HepG2 (cell line): ENCODE results near the gene TMEM145. TPM values are rescaled to one million over a fixed set of nuclear protein-coding genes. Genes with fewer than 3 reads are reported as not detected.

Source experiments
- ADNP ChIP-seq: sonication (generic); formaldehyde crosslinking; IDR thresholded peaks from 2 replicates; pipeline ENCODE4 v1.4.0; 2020; ENCODE audit warnings: missing genetic modification reagents
- AKAP8 ChIP-seq: sonication (generic); formaldehyde crosslinking; IDR thresholded peaks from 2 replicates; pipeline ENCODE4 v1.5.1; 2020; ENCODE audit warnings: mild to moderate bottlenecking, missing genetic modification reagents
- CC2D1A ChIP-seq: sonication (generic); formaldehyde crosslinking; IDR thresholded peaks from 2 replicates; pipeline ENCODE4 v1.8.1; 2023; ENCODE audit warnings: mild to moderate bottlenecking, missing genetic modification reagents
- HIVEP1 ChIP-seq: sonication (generic); formaldehyde crosslinking; IDR thresholded peaks from 2 replicates; pipeline ENCODE4 v1.4.0; 2020; ENCODE audit warnings: mild to moderate bottlenecking, missing genetic modification reagents
- MYC ChIP-seq: sonication (generic); formaldehyde crosslinking; IDR thresholded peaks from 2 replicates; pipeline ENCODE4 v1.9.0; 2021; ENCODE audit warnings: missing genetic modification reagents, borderline replicate concordance
- ZBTB20 ChIP-seq: sonication (generic); formaldehyde crosslinking; IDR thresholded peaks from 2 replicates; pipeline ENCODE4 v1.8.1; 2023; ENCODE audit warnings: missing genetic modification reagents, low read depth, mild to moderate bottlenecking, borderline replicate concordance
- ZFP36L1 ChIP-seq: sonication (generic); formaldehyde crosslinking; IDR thresholded peaks from 2 replicates; pipeline ENCODE4 v1.8.0; 2022; ENCODE audit warnings: mild to moderate bottlenecking, missing genetic modification reagents, moderate library complexity
- polyA plus RNA-seq, 8 experiments: library from polyadenylated mRNA; depleted of rRNA in 3 of 8; stranded (reverse) in 7 of 8; unstranded in 1 of 8; fragments of >200 nt; fragmentation: Illumina TruSeq in 4 of 8; extraction: Trizol in 4 of 8; gene quantifications; 2 replicates each; pipeline versions ENCODE4 v1.2.1 to v1.2.3, GENCODE V29; 2011 to 2016; ENCODE audit warnings: low read depth in 4 of 8, missing spikeins in 1 of 8, mixed read lengths in 1 of 8; ENCODE audit not compliant: insufficient read depth in 1 of 8
- total RNA-seq, 5 experiments: library from RNA; depleted of rRNA; stranded (reverse); fragments of >200 nt; fragmentation: Illumina TruSeq; extraction: Trizol; gene quantifications; 2 replicates each; pipeline ENCODE4 v1.2.3, GENCODE V29; 2016; ENCODE audit warnings: low read depth in 1 of 5
- TF ChIP-seq, protein P1 (sequence below): sonication (generic); formaldehyde crosslinking; IDR thresholded peaks from 2 replicates; pipeline ENCODE4 v1.9.0; 2022; ENCODE audit warnings: missing genetic modification reagents, mild to moderate bottlenecking, borderline replicate concordance
- TF ChIP-seq, protein P2 (sequence below): IDR thresholded peaks from 2 replicates; pipeline ENCODE4 v1.6.1; 2016; ENCODE audit warnings: low read depth
- TF ChIP-seq, protein P3 (sequence below): sonication (generic); formaldehyde crosslinking; IDR thresholded peaks from 2 replicates; pipeline ENCODE4 v1.5.0; 2020; ENCODE audit warnings: mild to moderate bottlenecking, missing genetic modification reagents, moderate library complexity
- TF ChIP-seq, protein P4 (sequence below): IDR thresholded peaks from 2 replicates; pipeline ENCODE4 v1.6.1; 2016; ENCODE audit warnings: missing biosample characterization, missing genetic modification reagents, low read depth
- TF ChIP-seq, protein P5 (sequence below): sonication (generic); formaldehyde crosslinking; IDR thresholded peaks from 2 replicates; pipeline ENCODE4 v1.4.0; 2020; ENCODE audit warnings: missing genetic modification reagents, mild to moderate bottlenecking, borderline replicate concordance
- TF ChIP-seq, protein P6 (sequence below): sonication (generic); formaldehyde crosslinking; IDR thresholded peaks from 2 replicates; pipeline ENCODE4 v1.8.1; 2022; ENCODE audit warnings: mild to moderate bottlenecking, missing genetic modification reagents
- TF ChIP-seq, protein P7 (sequence below): sonication (generic); formaldehyde crosslinking; IDR thresholded peaks from 2 replicates; pipeline ENCODE4 v1.8.1; 2023; ENCODE audit warnings: mild to moderate bottlenecking, moderate library complexity, missing genetic modification reagents

The TMEM145 gene
- total and polyA plus RNA-seq, 2 of the 13 experiments (the other 11 are each of a cell fraction or from before 2014, with no cell fraction given), result 0.07 to 5.1 TPM

DNA sequence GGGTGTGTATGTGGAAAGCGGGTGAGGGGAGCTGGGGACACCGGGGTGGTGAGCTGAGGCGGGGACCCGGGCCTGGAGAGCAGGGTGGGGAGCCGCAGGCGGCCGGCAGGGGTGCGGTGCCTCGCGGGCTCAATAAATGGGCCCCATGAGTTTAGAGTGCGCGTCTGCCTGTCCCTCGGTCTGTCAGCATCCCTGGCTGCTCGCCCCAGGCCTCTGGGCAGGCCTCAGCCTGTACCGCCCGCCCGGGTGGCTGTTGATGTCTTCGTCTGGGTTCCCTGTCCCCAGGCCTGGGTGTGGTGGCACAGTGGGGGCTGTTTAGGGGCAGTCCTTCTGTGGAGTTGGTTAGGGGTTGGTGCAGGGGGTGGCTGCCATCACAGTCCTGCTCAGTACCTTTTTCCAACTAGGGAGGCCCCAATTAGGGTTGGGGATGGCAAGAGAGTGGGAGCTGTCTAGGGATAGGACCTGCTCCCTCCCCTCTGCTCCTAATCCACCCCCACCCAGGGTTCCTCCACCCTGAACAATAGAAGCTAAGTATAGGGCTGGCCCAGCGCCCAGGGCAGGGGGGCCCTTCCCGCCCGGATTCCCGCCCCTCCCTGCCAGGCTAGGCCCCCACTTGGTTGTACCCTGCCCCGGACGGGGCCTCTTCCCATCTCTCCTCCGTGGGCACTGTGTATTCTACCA, 31.8 kb upstream of the TMEM145 start (continued):
- TF ChIP-seq, protein P1, sequence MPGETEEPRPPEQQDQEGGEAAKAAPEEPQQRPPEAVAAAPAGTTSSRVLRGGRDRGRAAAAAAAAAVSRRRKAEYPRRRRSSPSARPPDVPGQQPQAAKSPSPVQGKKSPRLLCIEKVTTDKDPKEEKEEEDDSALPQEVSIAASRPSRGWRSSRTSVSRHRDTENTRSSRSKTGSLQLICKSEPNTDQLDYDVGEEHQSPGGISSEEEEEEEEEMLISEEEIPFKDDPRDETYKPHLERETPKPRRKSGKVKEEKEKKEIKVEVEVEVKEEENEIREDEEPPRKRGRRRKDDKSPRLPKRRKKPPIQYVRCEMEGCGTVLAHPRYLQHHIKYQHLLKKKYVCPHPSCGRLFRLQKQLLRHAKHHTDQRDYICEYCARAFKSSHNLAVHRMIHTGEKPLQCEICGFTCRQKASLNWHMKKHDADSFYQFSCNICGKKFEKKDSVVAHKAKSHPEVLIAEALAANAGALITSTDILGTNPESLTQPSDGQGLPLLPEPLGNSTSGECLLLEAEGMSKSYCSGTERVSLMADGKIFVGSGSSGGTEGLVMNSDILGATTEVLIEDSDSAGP, result 0 out of 2 replicates have a peak, but pooled peaks have one; percentile 39
- no peak for TF ChIP-seq AKAP8 (CRISPR knock-in tag)
- TF ChIP-seq HIVEP1 (CRISPR knock-in tag), result no peak
- TF ChIP-seq ZFP36L1 (CRISPR knock-in tag), result no peak
- TF ChIP-seq, protein P2, sequence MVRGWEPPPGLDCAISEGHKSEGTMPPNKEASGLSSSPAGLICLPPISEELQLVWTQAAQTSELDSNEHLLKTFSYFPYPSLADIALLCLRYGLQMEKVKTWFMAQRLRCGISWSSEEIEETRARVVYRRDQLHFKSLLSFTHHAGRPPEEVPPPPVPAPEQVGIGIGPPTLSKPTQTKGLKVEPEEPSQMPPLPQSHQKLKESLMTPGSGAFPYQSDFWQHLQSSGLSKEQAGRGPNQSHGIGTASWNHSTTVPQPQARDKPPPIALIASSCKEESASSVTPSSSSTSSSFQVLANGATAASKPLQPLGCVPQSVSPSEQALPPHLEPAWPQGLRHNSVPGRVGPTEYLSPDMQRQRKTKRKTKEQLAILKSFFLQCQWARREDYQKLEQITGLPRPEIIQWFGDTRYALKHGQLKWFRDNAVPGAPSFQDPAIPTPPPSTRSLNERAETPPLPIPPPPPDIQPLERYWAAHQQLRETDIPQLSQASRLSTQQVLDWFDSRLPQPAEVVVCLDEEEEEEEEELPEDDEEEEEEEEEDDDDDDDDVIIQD (CRISPR knock-in tag), result no peak
- no peak for TF ChIP-seq ADNP (CRISPR knock-in tag)
- TF ChIP-seq, protein P3, sequence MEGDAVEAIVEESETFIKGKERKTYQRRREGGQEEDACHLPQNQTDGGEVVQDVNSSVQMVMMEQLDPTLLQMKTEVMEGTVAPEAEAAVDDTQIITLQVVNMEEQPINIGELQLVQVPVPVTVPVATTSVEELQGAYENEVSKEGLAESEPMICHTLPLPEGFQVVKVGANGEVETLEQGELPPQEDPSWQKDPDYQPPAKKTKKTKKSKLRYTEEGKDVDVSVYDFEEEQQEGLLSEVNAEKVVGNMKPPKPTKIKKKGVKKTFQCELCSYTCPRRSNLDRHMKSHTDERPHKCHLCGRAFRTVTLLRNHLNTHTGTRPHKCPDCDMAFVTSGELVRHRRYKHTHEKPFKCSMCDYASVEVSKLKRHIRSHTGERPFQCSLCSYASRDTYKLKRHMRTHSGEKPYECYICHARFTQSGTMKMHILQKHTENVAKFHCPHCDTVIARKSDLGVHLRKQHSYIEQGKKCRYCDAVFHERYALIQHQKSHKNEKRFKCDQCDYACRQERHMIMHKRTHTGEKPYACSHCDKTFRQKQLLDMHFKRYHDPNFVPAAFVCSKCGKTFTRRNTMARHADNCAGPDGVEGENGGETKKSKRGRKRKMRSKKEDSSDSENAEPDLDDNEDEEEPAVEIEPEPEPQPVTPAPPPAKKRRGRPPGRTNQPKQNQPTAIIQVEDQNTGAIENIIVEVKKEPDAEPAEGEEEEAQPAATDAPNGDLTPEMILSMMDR (CRISPR knock-in tag), result no peak
- TF ChIP-seq, protein P4, sequence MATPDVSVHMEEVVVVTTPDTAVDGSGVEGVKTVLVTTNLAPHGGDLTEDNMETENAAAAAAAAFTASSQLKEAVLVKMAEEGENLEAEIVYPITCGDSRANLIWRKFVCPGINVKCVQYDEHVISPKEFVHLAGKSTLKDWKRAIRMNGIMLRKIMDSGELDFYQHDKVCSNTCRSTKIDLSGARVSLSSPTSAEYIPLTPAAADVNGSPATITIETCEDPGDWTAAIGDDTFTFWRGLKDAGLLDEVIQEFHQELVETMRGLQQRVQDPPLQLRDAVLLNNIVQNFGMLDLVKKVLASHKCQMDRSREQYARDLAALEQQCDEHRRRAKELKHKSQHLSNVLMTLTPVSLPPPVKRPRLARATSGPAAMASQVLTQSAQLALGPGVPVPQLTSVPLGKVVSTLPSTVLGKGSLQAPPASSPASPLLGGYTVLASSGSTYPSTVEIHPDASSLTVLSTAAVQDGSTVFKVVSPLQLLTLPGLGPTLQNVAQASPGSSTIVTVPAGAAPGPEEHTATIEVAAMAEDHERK (CRISPR knock-in tag), result no peak
- TF ChIP-seq ZBTB20 (CRISPR knock-in tag), result 0 out of 2 replicates have a peak, but pooled peaks have one; percentile 45
- TF ChIP-seq, protein P5, sequence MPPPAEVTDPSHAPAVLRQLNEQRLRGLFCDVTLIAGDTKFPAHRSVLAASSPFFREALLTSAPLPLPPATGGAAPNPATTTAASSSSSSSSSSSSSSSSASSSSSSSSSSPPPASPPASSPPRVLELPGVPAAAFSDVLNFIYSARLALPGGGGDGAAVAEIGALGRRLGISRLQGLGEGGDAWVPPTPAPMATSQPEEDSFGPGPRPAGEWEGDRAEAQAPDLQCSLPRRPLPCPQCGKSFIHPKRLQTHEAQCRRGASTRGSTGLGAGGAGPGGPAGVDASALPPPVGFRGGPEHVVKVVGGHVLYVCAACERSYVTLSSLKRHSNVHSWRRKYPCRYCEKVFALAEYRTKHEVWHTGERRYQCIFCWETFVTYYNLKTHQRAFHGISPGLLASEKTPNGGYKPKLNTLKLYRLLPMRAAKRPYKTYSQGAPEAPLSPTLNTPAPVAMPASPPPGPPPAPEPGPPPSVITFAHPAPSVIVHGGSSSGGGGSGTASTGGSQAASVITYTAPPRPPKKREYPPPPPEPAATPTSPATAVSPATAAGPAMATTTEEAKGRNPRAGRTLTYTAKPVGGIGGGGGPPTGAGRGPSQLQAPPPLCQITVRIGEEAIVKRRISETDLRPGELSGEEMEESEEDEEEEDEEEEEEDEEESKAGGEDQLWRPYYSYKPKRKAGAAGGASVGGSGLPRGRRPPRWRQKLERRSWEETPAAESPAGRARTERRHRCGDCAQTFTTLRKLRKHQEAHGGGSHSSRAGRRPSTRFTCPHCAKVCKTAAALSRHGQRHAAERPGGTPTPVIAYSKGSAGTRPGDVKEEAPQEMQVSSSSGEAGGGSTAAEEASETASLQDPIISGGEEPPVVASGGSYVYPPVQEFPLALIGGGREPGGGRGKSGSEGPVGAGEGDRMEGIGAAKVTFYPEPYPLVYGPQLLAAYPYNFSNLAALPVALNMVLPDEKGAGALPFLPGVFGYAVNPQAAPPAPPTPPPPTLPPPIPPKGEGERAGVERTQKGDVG (CRISPR knock-in tag), result 0 out of 2 replicates have a peak, but pooled peaks have one; percentile 37
- TF ChIP-seq, protein P6, sequence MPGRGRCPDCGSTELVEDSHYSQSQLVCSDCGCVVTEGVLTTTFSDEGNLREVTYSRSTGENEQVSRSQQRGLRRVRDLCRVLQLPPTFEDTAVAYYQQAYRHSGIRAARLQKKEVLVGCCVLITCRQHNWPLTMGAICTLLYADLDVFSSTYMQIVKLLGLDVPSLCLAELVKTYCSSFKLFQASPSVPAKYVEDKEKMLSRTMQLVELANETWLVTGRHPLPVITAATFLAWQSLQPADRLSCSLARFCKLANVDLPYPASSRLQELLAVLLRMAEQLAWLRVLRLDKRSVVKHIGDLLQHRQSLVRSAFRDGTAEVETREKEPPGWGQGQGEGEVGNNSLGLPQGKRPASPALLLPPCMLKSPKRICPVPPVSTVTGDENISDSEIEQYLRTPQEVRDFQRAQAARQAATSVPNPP (CRISPR knock-in tag), result no peak
- TF ChIP-seq, protein P7, sequence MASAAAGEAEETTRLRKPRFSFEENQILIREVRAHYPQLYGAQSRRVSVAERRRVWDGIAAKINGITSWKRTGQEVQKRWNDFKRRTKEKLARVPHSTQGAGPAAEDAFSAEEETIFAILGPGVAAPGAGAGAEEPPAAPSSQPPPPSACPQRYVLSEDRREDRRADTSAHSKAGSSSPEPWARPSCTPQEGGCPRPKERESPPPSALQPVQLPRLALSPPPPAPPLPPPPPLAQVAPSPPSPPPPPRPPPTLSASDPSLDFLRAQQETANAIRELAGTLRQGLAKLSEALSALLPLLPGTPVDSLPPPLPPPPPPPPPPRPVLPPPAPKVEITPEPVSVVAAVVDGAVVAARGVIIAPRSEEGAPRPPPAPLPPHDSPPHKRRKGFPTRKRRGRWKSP (CRISPR knock-in tag), result no peak
- TF ChIP-seq CC2D1A (CRISPR knock-in tag), result no peak
- no peak; the same call in 1 of the 2 replicates for TF ChIP-seq MYC (CRISPR knock-in tag)
